Spleen (tissue), 11 donors: ENCODE data around the gene FLII. TPM values are rescaled to one million over a fixed set of nuclear protein-coding genes. Genes with fewer than 3 reads are reported as not detected.

Experiments used
- DNase-seq: peaks from one replicate; pipeline ENCODE4 v3.0.0-alpha.2; 2020
- H3K27ac ChIP-seq, 8 donors: fragments of 200-600 bp; sonication (generic) in 7 of 8; 1 replicate in 4 of 8; 2 replicates in 4 of 8; pipeline versions ENCODE4 v1.5.0 to v1.8.0; 2016 to 2021; ENCODE audit warnings: inconsistent platforms in 4 of 8, mild to moderate bottlenecking in 4 of 8, moderate library complexity in 1 of 8
- H3K27me3 ChIP-seq, 7 donors: fragments of 200-600 bp; sonication (generic) in 6 of 7; replicated peaks in 1 of 7; 1 replicate in 4 of 7; 2 replicates in 3 of 7; pipeline versions ENCODE4 v1.5.0 to v1.8.0; 2016 to 2021; ENCODE audit warnings: inconsistent platforms in 3 of 7, mild to moderate bottlenecking in 1 of 7
- H3K36me3 ChIP-seq, 6 donors: fragments of 200-600 bp; sonication (generic) in 5 of 6; 1 replicate in 4 of 6; 2 replicates in 2 of 6; pipeline versions ENCODE4 v1.5.0 to v1.8.0; 2016 to 2021; ENCODE audit warnings: inconsistent platforms in 2 of 6
- H3K4me1 ChIP-seq, 6 donors: fragments of 200-600 bp; sonication (generic) in 5 of 6; 1 replicate in 3 of 6; 2 replicates in 3 of 6; pipeline versions ENCODE4 v1.5.0 to v1.8.0; 2016 to 2021; ENCODE audit warnings: inconsistent platforms in 3 of 6
- H3K4me3 ChIP-seq, 8 donors: fragments of 200-600 bp; sonication (generic) in 7 of 8; 1 replicate in 4 of 8; 2 replicates in 4 of 8; pipeline versions ENCODE4 v1.5.0 to v1.8.0; 2016 to 2021; ENCODE audit warnings: inconsistent platforms in 4 of 8, mild to moderate bottlenecking in 4 of 8, moderate library complexity in 2 of 8
- H3K9me3 ChIP-seq, 8 donors: fragments of 200-600 bp; sonication (generic) in 7 of 8; 1 replicate in 4 of 8; 2 replicates in 4 of 8; pipeline versions ENCODE4 v1.5.0 to v1.8.0; 2016 to 2021; ENCODE audit warnings: inconsistent platforms in 4 of 8
- CTCF ChIP-seq, 11 experiments: fragments of 200-600 bp in 7 of 11; fragments of 450-650 bp in 4 of 11; sonication (generic) in 4 of 11; IDR thresholded peaks in 8 of 11; conservative IDR thresholded peaks in 3 of 11; 1 replicate in 7 of 11; 2 replicates in 4 of 11; pipeline versions ENCODE4 v1.4.0 to v1.8.0; 2016 to 2021; ENCODE audit warnings: antibody characterized with exemption in 11 of 11, inconsistent platforms in 4 of 11, mild to moderate bottlenecking in 1 of 11
- POLR2A ChIP-seq, 3 donors: fragments of 450-650 bp; IDR thresholded peaks; one replicate each; pipeline ENCODE4 v1.5.1; 2017; ENCODE audit warnings: antibody characterized with exemption in 3 of 3, mild to moderate bottlenecking in 1 of 3
- POLR2AphosphoS5 ChIP-seq, 3 donors: sonication (generic); formaldehyde crosslinking; IDR thresholded peaks; one replicate each; pipeline ENCODE4 v1.5.1; 2017; ENCODE audit warnings: antibody characterized with exemption in 3 of 3
- WGBS, 5 donors: extraction: QIAGEN DNeasy Blood & Tissue Kit in 3 of 5; methylation state at CpG; one replicate each; pipeline versions ENCODE4 v1.1.5 to v1.1.7; 2013 to 2018; 5-methylcytosine and 5-hydroxymethylcytosine counted together
- intact Hi-C: fragments of 100-400 bp; cut with DNase I; formaldehyde crosslinking; loops from one replicate; pipeline ENCODE4 v1.15.0; 2023; ENCODE audit warnings: low total_unique reads
- polyA plus RNA-seq, 3 donors: library from polyadenylated mRNA; stranded (reverse); fragments of 200-250 nt; gene quantifications; one replicate each; pipeline ENCODE4 v1.2.1, GENCODE V29; 2013
- total RNA-seq, 7 donors: library from RNA; depleted of rRNA in 3 of 7; stranded (reverse); fragments of >200 nt in 3 of 7; fragmentation: NEBNext Ultra II Directional in 4 of 7; extraction: Animal tissue kit (Norgen Biotek cat#: 25700) in 4 of 7; gene quantifications; one replicate each; pipeline versions ENCODE4 v1.1.0 to v1.2.1, GENCODE V29; 2016 to 2021
- donor health status: healthy with polysubstance abuse.
- donor health status: DM: no; HTN: no; CAD: no; lungs with moderate emphysema.
- donor health status: DM: no; HTN: no; CAD: no.
- donor health status: Bipolar disorder and iron deficiency.
- donor health status: healthy.
- donor health status: DM: no; HTN: no; CAD: no.
- donor health status: DM: yes; HTN: yes; CAD: no.

Gene FLII
- total and polyA plus RNA-seq, 10 donors = 143 to 346 (median 280) TPM

- no peak for DNase-seq
- Histone ChIP-seq H3K27me3 (no peaks in the 10 kb centered on the region), H3K27ac (peak overlapping the region in 1 of 8 donors; percentile 77), H3K4me1 (peaks cover 5 to 35% (median 23%) of the 10 kb centered on the region in 6 donors), H3K9me3 (no peaks in the 10 kb centered on the region), H3K36me3 (peaks cover 4 to 100% (median 82%) of the 10 kb centered on the region in 6 donors), H3K4me3 (no peak overlapping the region)
- 77 to 97% (median 93%) methylated on average over 11 to 21 of the region's 21 CpGs for WGBS, 5 donors
- no peak for TF ChIP-seq CTCF (IDR thresholded peaks at IDR 0.05 in 8 of 11, conservative IDR thresholded peaks at IDR 0.05 in 3 of 11)
- TF ChIP-seq POLR2A (IDR thresholded peaks at IDR 0.05) = no peak
- peak; percentile 6 to 70 (median 17) for TF ChIP-seq POLR2AphosphoS5 (IDR thresholded peaks at IDR 0.05)
- intact Hi-C loops = no loop called here
These were observed 13.3 kb downstream of the FLII start for GRCh38 chr17:18245038-18245776.

GRCh38 chr17:18241229-18241871 lies 17.2 kb downstream of the FLII start:
- WGBS, 5 donors = 90 to 93% (median 91%) methylated on average over 24 to 28 of the region's 28 CpGs
- DNase-seq = no peak
- no peaks in the 10 kb centered on the region for H3K27me3 ChIP-seq
- H3K4me1 ChIP-seq = peaks cover 0 to 5% (median 2%) of the 10 kb centered on the region in 6 donors
- peaks cover 4 to 100% (median 61%) of the 10 kb centered on the region in 6 donors for H3K36me3 ChIP-seq
- no peak overlapping the region for H3K4me3 ChIP-seq
- no peak overlapping the region for H3K27ac ChIP-seq
- intact Hi-C loops = no loop called here
- H3K9me3 ChIP-seq = no peaks in the 10 kb centered on the region
- TF ChIP-seq CTCF (IDR thresholded peaks at IDR 0.05 in 8 of 11, conservative IDR thresholded peaks at IDR 0.05 in 3 of 11) = no peak
- no peak for TF ChIP-seq POLR2A (IDR thresholded peaks at IDR 0.05)
- TF ChIP-seq POLR2AphosphoS5 (IDR thresholded peaks at IDR 0.05) = peak in 1 of 3 donors; percentile 51

GRCh38 chr17:18240449-18240848 lies 18.1 kb downstream of the FLII start:
- no peaks in the 10 kb centered on the region for H3K4me1 ChIP-seq
- no peak for DNase-seq
- intact Hi-C loops = no loop called here
- H3K4me3 ChIP-seq = no peak overlapping the region
- H3K9me3 ChIP-seq = no peaks in the 10 kb centered on the region
- no peaks in the 10 kb centered on the region for H3K27me3 ChIP-seq
- H3K36me3 ChIP-seq = peaks cover 4 to 100% (median 56%) of the 10 kb centered on the region in 6 donors
- no peak overlapping the region for H3K27ac ChIP-seq
- TF ChIP-seq POLR2AphosphoS5 (IDR thresholded peaks at IDR 0.05) = peak in 1 of 3 donors; percentile 7
- no peak for TF ChIP-seq POLR2A (IDR thresholded peaks at IDR 0.05)
- WGBS, 5 donors = 87 to 96% (median 94%) methylated on average over 7 to 19 of the region's 19 CpGs

GRCh38 chr17:18238299-18238698 lies 20.2 kb downstream of the FLII start:
- TF ChIP-seq CTCF (IDR thresholded peaks at IDR 0.05 in 8 of 11, conservative IDR thresholded peaks at IDR 0.05 in 3 of 11) = no peak
- no peak for TF ChIP-seq POLR2A (IDR thresholded peaks at IDR 0.05)
- TF ChIP-seq POLR2AphosphoS5 (IDR thresholded peaks at IDR 0.05) = no peak
- no peak for DNase-seq
- 92 to 95% (median 94%) methylated on average over 18 of the region's 18 CpGs for WGBS, 5 donors
- no peaks in the 10 kb centered on the region for H3K27me3 ChIP-seq
- no peaks in the 10 kb centered on the region for H3K4me1 ChIP-seq
- no peak overlapping the region for H3K27ac ChIP-seq
- no peak overlapping the region for H3K4me3 ChIP-seq
- peaks cover 0 to 100% (median 58%) of the 10 kb centered on the region in 6 donors for H3K36me3 ChIP-seq
- no peaks in the 10 kb centered on the region for H3K9me3 ChIP-seq
- intact Hi-C loops = no loop called here
